Effector CD8-positive, alpha-beta T cell (primary cell): ENCODE results near the gene GLT8D2.

ENCODE experiments used
- DNase-seq: peaks from one replicate; lab custom pipeline; 2025; lab: John Stamatoyannopoulos, UW

Gene GLT8D2

DNA sequence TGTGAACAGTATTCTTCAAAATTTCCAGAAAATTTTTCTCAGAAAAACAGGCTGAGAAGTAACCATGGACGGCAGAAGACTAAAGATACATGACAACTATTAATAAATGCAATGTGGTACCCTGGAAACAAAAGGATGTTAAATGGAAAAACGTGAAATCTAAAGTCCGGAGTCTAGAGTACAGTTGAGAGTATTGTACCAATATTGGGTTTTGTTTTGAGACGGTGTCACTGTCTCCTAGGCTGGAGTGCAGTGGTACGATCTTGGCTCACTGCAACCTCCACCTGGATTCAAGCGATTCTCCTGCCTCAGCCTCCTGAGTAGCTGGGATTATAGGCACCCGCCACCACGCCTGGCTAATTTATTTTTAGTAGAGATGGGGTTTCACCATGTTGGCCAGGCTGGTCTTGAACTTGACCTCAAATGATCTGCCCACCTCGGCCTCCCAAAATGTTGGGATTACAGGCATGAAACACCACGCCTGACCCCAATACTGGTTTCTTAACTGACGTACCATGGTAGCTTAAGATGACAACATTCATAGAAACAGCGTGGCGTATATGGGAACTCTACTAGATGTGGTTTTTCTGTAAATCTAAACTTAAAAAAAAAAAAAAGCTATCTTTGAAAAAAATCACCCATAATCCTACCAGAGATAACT is 101.1 kb downstream of the GLT8D2 start:
- DNase-seq: no peak

DNA sequence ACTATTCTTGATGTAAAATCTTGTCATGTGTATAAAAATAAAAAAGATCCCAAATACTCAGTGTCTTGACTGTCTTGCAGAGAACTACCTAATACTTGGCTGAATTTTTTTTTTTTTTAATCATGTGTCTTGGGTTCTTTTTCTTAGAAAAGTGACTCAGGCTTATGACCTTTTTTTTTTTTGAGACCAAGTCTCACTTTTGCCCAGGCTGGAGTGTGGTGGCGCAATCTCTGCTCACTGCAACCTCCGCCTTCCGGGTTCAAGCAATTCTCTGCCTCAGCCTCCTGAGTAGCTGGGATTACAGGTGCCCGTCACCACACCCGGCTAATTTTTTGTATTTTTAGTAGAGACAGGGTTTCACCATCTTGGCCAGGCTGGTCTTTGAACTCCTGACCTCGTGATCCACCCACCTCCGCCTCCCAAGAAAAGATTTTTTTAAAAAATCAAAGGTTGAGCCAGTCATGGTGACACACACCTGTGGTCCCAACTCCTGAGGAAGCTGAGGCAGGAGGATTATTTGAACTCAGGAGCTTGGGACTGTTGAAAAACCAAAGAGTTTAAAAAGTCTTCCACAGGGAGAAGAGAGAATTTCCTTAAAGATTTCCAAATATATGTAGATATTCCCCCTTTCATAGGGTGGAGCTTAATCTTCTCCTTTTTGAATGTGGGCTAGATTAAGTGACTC is 102.0 kb downstream of the GLT8D2 start:
- no peak for DNase-seq

DNA sequence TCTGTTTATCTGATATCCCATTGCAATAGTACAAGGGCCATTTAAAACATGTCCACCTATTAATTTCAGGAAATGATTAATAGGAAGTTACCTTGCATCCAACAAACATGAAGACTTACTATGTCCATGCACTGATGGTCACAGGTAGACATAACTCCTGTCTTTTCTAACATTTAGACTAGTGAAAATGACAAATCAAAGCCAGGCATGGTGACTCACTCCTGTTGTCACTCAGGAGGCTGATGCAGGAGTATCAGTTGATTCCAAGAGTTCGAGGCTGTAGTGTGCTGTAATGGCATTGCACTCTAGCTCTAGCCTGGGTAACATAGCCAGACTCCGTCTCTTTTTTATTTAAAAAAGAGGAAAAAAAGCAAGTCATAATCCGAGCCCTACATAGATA is 105.0 kb downstream of the GLT8D2 start:
- no peak for DNase-seq
